OCI-LY1 (cell line): ENCODE results near the gene AGK.

Experiments used
- CTCF ChIP-seq: fragments of 200-600 bp; sonication (generic), shearing (Covaris generic); IDR thresholded peaks from 2 replicates; pipeline ENCODE4 v1.5.1; 2017; ENCODE audit warnings: mild to moderate bottlenecking, antibody characterized with exemption, low read length, moderate library complexity, mixed read lengths
- EZH2 ChIP-seq: fragments of 200-600 bp; sonication (generic), shearing (Covaris generic); IDR thresholded peaks from 2 replicates; pipeline ENCODE4 v1.8.0; 2017; ENCODE audit warnings: borderline replicate concordance, mixed run types, mild to moderate bottlenecking, antibody characterized with exemption, low read length, moderate library complexity, mixed read lengths

GRCh38 chr7:141557360-141557759 lies 6.2 kb downstream of the AGK start:
- no peak for TF ChIP-seq CTCF
- no peak for TF ChIP-seq EZH2
